Ishikawa (cell line): ENCODE results near the gene ABCC3.
A peak's percentile ranks its signal among the peaks of the same experiment; 100 is the strongest.

Source experiments
- CEBPB ChIP-seq: IDR thresholded peaks from 2 replicates; pipeline ENCODE4 v1.6.1; 2012
- CREB1 ChIP-seq: IDR thresholded peaks from 2 replicates; pipeline ENCODE4 v1.6.1; 2012; ENCODE audit warnings: low read depth
- EGR1 ChIP-seq: IDR thresholded peaks from 2 replicates; pipeline ENCODE4 v1.6.1; 2012
- EP300 ChIP-seq: IDR thresholded peaks from 2 replicates; pipeline ENCODE4 v1.6.1; 2012; ENCODE audit warnings: borderline replicate concordance
- FOXM1 ChIP-seq: IDR thresholded peaks from 2 replicates; pipeline ENCODE4 v1.6.1; 2012; ENCODE audit warnings: low read depth, borderline replicate concordance
- NFIC ChIP-seq: IDR thresholded peaks from 2 replicates; pipeline ENCODE4 v1.6.1; 2012
- RAD21 ChIP-seq: IDR thresholded peaks from 2 replicates; pipeline ENCODE4 v1.6.1; 2012; ENCODE audit warnings: low read depth
- TAF1 ChIP-seq: IDR thresholded peaks from 2 replicates; pipeline ENCODE4 v1.6.1; 2012; ENCODE audit warnings: low read depth, mild to moderate bottlenecking
- TCF12 ChIP-seq: IDR thresholded peaks from 2 replicates; pipeline ENCODE4 v1.6.1; 2012; ENCODE audit warnings: low read depth
- TEAD4 ChIP-seq: IDR thresholded peaks from 2 replicates; pipeline ENCODE4 v1.6.1; 2012
- YY1 ChIP-seq: IDR thresholded peaks from 2 replicates; pipeline ENCODE4 v1.6.1; 2012; ENCODE audit warnings: low read depth
- ZBTB7A ChIP-seq: IDR thresholded peaks from 2 replicates; pipeline ENCODE4 v1.6.1; 2012; ENCODE audit warnings: low read depth
- TF ChIP-seq, protein P1 (sequence below): IDR thresholded peaks from 2 replicates; pipeline ENCODE4 v1.6.1; 2012
- TF ChIP-seq, protein P2 (sequence below): IDR thresholded peaks from 2 replicates; pipeline ENCODE4 v1.6.1; 2012
- TF ChIP-seq, protein P3 (sequence below): IDR thresholded peaks from 2 replicates; pipeline ENCODE4 v1.6.1; 2012; ENCODE audit warnings: low read depth, mild to moderate bottlenecking

The ABCC3 gene

DNA sequence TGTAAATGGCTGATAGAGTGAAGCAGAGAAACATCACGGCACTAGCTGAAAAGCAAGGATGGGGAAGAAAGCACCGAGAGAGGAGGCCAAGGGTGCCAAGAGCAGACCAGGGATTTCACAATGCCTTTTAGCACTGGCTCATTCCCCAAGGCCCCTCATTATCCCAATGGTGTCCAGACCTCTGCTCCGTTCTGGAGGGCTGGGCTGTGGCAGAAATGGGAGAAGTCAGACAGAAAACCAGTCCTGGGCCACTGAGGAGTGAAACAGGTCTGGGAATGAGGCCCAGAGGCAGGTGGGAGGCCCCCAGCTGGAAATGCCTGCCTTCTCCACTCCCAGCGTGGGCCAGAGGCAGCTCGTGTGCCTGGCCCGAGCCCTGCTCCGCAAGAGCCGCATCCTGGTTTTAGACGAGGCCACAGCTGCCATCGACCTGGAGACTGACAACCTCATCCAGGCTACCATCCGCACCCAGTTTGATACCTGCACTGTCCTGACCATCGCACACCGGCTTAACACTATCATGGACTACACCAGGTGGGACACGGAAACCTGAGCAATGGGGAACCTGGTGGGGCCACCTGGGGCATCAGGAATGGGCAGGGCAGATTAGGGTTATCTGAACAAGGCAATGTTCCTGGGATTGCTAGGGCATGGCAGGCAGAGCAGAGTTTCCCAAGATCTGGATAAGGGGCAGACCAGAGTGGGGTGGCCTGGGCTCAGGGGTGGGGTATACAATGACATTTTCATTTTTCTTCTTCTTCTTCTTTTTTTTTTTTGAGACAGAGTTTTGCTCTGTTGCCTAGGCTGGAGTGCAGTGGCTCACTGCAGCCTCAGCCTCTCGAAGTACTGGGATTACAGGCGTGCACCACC is 52.8 kb downstream of the ABCC3 start:
- peak; percentile 26; the same call in 1 of the 2 replicates for TF ChIP-seq CEBPB
- TF ChIP-seq, protein P1, sequence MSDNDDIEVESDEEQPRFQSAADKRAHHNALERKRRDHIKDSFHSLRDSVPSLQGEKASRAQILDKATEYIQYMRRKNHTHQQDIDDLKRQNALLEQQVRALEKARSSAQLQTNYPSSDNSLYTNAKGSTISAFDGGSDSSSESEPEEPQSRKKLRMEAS, result peak; percentile 23; the same call in 1 of the 2 replicates
- no peak for TF ChIP-seq TAF1
- TF ChIP-seq, protein P2, sequence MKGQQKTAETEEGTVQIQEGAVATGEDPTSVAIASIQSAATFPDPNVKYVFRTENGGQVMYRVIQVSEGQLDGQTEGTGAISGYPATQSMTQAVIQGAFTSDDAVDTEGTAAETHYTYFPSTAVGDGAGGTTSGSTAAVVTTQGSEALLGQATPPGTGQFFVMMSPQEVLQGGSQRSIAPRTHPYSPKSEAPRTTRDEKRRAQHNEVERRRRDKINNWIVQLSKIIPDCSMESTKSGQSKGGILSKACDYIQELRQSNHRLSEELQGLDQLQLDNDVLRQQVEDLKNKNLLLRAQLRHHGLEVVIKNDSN, result no peak

DNA sequence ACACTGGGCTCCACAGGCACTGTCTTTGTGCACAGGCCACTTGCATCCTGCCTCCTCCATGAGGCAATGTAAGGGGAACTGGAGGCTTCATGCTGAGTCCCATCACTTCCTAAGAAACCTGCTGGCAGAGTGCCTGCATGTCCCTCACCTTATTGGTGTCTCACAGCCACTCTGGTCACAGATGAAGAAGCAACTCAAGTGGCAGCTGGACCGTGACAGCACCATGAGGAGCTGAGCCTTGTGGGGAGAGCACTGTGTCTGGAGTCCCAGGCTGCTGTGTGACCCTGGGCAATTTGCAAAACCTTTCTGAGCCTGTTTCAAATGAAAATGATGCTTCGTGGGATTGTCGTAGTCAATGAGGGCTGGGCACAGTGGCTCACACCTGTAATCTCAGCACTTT is 53.6 kb downstream of the ABCC3 start:
- TF ChIP-seq ZBTB7A (no peak), TCF12 (no peak), CREB1 (no peak), EP300 (no peak), YY1 (no peak), NFIC (peak; percentile 16; the same call in 1 of the 2 replicates), RAD21 (no peak)
- TF ChIP-seq, protein P2, result no peak

DNA sequence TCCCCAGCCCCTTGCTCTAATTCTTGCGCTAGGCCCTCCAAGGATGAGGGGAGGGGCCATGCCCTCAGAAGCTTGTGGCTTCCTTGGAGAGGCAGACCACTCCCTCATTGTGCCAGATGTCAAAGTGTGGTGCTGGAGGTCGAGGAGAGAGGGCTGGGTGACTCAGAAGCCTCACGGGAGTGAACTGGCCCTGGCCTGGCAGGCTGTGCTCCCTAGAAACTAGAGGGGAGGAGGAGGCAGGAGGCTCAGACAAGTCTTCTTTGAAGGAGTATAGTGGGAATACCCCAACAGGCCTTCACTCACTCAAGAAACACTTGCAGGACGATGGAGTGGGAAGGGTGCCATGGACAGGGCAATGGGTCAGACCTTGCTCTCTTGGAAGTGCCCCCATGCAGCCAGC is 54.6 kb downstream of the ABCC3 start:
- TF ChIP-seq, protein P1, result no peak
- TF ChIP-seq TCF12 (no peak), RAD21 (no peak)

DNA sequence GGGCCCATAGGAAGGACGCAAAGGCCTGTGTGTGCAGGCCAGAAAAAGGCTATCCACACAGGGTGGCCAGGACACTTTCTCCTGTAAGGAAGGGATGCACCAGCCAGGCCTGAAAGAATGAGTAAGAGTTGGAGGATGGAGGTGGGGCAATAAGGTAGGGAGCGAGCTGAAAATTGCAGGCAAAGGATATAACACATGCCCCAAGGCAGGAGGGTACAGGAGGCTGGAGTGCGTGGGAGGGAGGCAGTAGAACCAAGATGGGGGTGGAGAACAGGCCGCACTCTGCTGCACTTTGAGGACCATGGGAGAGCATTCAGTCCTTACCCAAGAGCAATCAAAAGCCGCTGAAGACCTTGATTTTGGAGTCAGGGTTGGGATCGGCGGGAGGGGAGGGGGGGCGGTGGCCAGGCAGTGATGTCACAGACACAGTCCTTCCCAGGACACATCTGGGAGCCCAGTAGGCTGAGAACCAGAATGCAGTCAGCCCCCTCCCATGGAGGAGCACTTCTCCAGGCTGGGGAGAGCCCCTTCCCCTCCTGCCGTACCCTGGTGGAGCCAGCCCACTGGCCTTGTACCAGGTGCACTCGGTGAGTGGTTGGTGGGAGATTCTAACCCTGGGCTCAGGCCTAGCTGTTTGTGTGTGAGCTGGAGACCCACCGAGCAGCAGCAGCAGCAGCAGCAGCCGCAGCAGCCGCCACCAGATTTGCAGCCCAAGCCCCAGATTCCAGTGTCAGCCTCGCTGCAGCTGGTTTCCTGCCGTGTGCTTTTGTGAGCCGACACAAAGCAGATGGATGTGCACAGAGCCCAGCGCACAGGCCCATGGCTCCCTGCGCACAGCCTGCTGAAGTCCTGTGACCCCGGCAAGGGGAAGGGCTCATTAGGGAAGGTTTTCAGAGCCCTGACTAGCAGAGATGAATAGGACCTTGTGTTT is 55.5 kb downstream of the ABCC3 start:
- TF ChIP-seq, protein P2, result no peak
- TF ChIP-seq EP300, result no peak
- TF ChIP-seq EGR1, result 0 out of 2 replicates have a peak, but pooled peaks have one; percentile 33
- 0 out of 2 replicates have a peak, but pooled peaks have one; percentile 20 for TF ChIP-seq ZBTB7A

DNA sequence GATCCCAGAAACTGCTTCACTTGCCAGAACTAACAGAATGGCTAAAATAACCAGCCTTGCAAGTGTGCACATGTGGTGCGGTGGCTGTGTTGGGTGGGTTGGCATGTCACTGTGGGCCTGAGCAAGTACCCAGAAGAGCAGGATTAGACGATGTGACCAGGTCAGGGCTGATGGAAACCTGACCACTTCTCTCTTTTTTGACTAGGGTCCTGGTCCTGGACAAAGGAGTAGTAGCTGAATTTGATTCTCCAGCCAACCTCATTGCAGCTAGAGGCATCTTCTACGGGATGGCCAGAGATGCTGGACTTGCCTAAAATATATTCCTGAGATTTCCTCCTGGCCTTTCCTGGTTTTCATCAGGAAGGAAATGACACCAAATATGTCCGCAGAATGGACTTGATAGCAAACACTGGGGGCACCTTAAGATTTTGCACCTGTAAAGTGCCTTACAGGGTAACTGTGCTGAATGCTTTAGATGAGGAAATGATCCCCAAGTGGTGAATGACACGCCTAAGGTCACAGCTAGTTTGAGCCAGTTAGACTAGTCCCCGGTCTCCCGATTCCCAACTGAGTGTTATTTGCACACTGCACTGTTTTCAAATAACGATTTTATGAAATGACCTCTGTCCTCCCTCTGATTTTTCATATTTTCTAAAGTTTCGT is 56.3 kb downstream of the ABCC3 start:
- TF ChIP-seq, protein P1, result no peak
- TF ChIP-seq YY1 (no peak), TCF12 (no peak), EGR1 (no peak), CEBPB (no peak)

DNA sequence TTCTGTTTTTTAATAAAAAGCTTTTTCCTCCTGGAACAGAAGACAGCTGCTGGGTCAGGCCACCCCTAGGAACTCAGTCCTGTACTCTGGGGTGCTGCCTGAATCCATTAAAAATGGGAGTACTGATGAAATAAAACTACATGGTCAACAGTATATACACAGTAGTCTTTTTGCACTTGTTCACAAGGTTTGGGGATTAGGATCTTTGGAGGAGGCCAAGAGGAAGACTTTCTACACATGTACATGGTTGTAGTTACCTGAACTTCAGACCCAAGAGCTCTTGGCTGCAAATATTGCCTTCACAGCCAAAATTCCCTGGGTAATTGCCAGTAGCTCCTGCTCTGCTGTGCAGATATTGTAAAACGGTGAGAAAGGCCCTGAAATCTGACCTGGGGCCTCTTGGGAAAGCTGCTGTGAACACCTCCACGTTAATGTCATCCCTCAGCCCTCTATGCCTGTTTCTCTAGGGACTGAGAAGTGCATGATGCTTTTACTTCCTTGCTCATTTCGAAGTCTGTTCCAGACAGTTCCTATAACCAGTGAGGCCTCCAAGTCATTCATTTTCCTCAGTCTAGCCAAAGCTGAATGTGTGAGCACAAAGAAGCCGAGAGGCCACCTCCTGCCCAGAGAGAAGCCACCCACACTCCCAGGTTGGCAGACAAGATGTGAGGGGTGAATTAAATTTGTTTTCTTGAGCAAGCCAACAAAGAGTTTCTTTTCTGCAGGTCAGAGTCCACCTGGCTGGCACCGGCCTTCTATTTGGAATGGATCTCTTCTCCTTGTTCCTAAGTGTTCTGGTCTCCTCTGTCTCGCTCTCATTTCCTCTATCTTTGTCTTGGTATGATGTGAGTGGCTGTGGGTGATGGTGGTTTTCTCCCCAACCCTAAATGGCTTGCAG is 57.1 kb downstream of the ABCC3 start:
- TF ChIP-seq NFIC (peak; percentile 84), CREB1 (no peak), TEAD4 (0 out of 2 replicates have a peak, but pooled peaks have one; percentile 38), CEBPB (no peak; the same call in 1 of the 2 replicates), EGR1 (no peak), TCF12 (no peak; the same call in 1 of the 2 replicates), ZBTB7A (no peak), YY1 (no peak), RAD21 (0 out of 2 replicates have a peak, but pooled peaks have one; percentile 7), FOXM1 (no peak), TAF1 (no peak), EP300 (no peak)
- TF ChIP-seq, protein P1, result no peak
- TF ChIP-seq, protein P2, result no peak
- TF ChIP-seq, protein P3, sequence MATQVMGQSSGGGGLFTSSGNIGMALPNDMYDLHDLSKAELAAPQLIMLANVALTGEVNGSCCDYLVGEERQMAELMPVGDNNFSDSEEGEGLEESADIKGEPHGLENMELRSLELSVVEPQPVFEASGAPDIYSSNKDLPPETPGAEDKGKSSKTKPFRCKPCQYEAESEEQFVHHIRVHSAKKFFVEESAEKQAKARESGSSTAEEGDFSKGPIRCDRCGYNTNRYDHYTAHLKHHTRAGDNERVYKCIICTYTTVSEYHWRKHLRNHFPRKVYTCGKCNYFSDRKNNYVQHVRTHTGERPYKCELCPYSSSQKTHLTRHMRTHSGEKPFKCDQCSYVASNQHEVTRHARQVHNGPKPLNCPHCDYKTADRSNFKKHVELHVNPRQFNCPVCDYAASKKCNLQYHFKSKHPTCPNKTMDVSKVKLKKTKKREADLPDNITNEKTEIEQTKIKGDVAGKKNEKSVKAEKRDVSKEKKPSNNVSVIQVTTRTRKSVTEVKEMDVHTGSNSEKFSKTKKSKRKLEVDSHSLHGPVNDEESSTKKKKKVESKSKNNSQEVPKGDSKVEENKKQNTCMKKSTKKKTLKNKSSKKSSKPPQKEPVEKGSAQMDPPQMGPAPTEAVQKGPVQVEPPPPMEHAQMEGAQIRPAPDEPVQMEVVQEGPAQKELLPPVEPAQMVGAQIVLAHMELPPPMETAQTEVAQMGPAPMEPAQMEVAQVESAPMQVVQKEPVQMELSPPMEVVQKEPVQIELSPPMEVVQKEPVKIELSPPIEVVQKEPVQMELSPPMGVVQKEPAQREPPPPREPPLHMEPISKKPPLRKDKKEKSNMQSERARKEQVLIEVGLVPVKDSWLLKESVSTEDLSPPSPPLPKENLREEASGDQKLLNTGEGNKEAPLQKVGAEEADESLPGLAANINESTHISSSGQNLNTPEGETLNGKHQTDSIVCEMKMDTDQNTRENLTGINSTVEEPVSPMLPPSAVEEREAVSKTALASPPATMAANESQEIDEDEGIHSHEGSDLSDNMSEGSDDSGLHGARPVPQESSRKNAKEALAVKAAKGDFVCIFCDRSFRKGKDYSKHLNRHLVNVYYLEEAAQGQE, result no peak
